ENCODE data around the gene MEI4.

The MEI4 gene

GRCh38 chr6:77652739-77653138 lies at the start of gene MEI4:
Gene MEI4, plus strand, starts transcription at chr6:77653039. Its CDS starts 37,633 bp downstream, at chr6:77690672.
- Mint-ChIP-seq H3K27me3 (ENCODE audit: low read depth, poor library complexity) (peaks cover 2% of the 10 kb centered on the region), H3K27ac (no peak within 1 kb of the TSS), H3K36me3 (ENCODE audit: low read depth) (no peaks in the 10 kb centered on the region), H3K4me3 (no peak within 1 kb of the TSS), H3K4me1 (peaks cover 12% of the 10 kb centered on the region), H3K9me3 (no peaks in the 10 kb centered on the region)
- DNase-seq: no peak
- TF ChIP-seq CTCF (IDR thresholded peaks at IDR 0.05): no peak

- Mint-ChIP-seq H3K36me3 (ENCODE audit: low read depth) (no peaks in the 10 kb centered on the region), H3K27ac (no peak overlapping the region), H3K27me3 (ENCODE audit: low read depth, poor library complexity) (peaks cover 4% of the 10 kb centered on the region), H3K4me3 (no peak overlapping the region), H3K9me3 (no peaks in the 10 kb centered on the region), H3K4me1 (no peaks in the 10 kb centered on the region)
- DNase-seq: no peak
- TF ChIP-seq CTCF (IDR thresholded peaks at IDR 0.05): no peak
Measured at GRCh38 chr6:77604476-77604875, 48.4 kb upstream of the MEI4 start.

GRCh38 chr6:77607004-77607403 lies 45.8 kb upstream of the MEI4 start:
- no peaks in the 10 kb centered on the region for H3K9me3 Mint-ChIP-seq
- H3K4me1 Mint-ChIP-seq: no peaks in the 10 kb centered on the region
- no peaks in the 10 kb centered on the region for H3K36me3 Mint-ChIP-seq (ENCODE audit: low read depth)
- H3K27me3 Mint-ChIP-seq (ENCODE audit: low read depth, poor library complexity): no peaks in the 10 kb centered on the region
- DNase-seq: no peak
- no peak overlapping the region for H3K4me3 Mint-ChIP-seq
- TF ChIP-seq CTCF (IDR thresholded peaks at IDR 0.05): no peak
- no peak overlapping the region for H3K27ac Mint-ChIP-seq

- no peak for DNase-seq
- Mint-ChIP-seq H3K36me3 (ENCODE audit: low read depth) (no peaks in the 10 kb centered on the region), H3K4me1 (no peaks in the 10 kb centered on the region), H3K9me3 (no peaks in the 10 kb centered on the region), H3K27ac (no peak overlapping the region), H3K27me3 (ENCODE audit: low read depth, poor library complexity) (no peaks in the 10 kb centered on the region), H3K4me3 (no peak overlapping the region)
- TF ChIP-seq CTCF (IDR thresholded peaks at IDR 0.05): no peak
Measured at GRCh38 chr6:77609106-77609505, 43.7 kb upstream of the MEI4 start.

GRCh38 chr6:77619114-77619513 lies 33.7 kb upstream of the MEI4 start:
- no peak for DNase-seq
- Mint-ChIP-seq H3K4me3 (no peak overlapping the region), H3K9me3 (peaks cover 15% of the 10 kb centered on the region), H3K36me3 (ENCODE audit: low read depth) (no peaks in the 10 kb centered on the region), H3K27ac (no peak overlapping the region), H3K4me1 (peaks cover 9% of the 10 kb centered on the region), H3K27me3 (ENCODE audit: low read depth, poor library complexity) (no peaks in the 10 kb centered on the region)
- no peak for TF ChIP-seq CTCF (IDR thresholded peaks at IDR 0.05)

GRCh38 chr6:77620278-77620882 lies 32.5 kb upstream of the MEI4 start:
- Mint-ChIP-seq H3K27ac (no peak overlapping the region), H3K36me3 (ENCODE audit: low read depth) (no peaks in the 10 kb centered on the region), H3K4me1 (peaks cover 9% of the 10 kb centered on the region), H3K27me3 (ENCODE audit: low read depth, poor library complexity) (no peaks in the 10 kb centered on the region), H3K4me3 (no peak overlapping the region), H3K9me3 (peaks cover 9% of the 10 kb centered on the region)
- DNase-seq: peak; percentile 7
- peak; percentile 56 for TF ChIP-seq CTCF (IDR thresholded peaks at IDR 0.05)
